Activated gamma-delta T cell (primary cell): ENCODE data around the gene KLHDC9.

Experiments
- DNase-seq: peaks from one replicate; lab custom pipeline; 2025; lab: John Stamatoyannopoulos, UW

Gene KLHDC9

DNA sequence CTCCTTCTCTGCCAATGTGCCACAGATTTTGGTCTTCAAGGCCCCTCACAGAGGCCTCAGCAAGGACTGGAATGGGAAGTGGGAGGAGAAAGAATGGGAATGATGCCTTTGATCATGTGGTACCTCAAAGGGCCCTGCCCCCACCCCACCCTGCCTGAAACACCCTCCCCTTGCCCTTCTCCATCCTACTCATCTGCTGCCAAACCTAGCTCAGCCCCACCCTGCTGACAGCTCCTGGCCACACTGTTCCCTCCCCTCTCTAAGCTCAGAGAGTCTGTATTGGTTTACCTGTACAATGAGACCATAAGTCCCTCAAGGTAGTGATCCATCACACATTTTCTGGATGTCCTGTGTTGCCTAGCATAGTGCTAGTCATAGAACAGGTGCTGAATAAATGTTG lies 21.8 kb upstream of the KLHDC9 start:
- no peak for DNase-seq

DNA sequence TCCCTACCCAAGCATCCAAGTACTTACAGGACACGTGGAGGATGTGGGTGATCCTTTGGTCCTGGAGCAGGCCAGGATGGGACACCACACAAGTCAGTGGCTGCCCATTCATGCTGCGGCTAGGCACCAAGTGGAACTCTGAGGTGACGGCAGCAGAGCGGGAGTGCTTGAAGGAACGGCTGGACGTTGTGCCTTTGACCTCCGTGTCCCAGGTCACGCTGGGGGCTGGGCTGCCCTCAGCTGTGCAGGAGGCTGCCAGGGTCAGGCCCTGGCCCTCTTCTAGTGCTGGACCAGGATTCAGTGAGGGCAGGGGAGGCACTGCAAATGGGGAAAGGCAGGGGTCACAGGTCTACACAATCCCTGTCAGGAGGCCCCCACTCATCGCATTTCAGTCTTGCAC lies 20.7 kb upstream of the KLHDC9 start:
- DNase-seq, result no peak

DNA sequence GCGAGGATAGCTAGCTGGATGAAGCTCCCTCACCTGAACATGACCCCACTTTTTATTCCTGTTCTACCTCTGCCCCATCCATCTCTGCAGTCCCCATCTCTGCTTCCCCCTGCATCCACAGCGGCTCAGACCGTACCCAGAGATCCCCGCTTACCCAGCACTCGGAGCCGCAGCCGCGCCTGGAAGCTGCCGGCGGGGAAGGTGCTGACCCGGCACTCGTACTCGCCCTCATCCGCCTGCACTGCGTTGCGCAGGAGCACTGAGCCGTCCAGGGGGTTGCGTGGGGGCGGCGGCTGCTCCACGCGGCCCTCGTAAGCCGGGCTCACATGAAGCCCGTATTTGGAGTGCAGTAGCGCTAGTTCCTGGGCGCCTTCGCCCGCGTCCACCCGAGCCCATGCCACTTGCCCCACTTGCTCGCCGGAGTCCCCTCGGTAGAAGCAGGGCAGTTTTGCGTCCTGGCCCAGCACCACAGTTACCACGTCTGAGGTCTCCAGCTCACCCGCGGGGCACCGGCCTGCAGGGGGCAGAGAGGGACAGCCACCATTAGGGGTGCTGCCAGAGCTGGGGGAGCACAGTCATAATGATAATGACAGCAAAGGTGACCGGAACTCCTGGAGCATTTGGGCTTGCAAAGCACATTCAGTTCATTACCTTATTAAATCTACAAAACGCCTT lies 18.6 kb upstream of the KLHDC9 start:
- DNase-seq, result no peak

DNA sequence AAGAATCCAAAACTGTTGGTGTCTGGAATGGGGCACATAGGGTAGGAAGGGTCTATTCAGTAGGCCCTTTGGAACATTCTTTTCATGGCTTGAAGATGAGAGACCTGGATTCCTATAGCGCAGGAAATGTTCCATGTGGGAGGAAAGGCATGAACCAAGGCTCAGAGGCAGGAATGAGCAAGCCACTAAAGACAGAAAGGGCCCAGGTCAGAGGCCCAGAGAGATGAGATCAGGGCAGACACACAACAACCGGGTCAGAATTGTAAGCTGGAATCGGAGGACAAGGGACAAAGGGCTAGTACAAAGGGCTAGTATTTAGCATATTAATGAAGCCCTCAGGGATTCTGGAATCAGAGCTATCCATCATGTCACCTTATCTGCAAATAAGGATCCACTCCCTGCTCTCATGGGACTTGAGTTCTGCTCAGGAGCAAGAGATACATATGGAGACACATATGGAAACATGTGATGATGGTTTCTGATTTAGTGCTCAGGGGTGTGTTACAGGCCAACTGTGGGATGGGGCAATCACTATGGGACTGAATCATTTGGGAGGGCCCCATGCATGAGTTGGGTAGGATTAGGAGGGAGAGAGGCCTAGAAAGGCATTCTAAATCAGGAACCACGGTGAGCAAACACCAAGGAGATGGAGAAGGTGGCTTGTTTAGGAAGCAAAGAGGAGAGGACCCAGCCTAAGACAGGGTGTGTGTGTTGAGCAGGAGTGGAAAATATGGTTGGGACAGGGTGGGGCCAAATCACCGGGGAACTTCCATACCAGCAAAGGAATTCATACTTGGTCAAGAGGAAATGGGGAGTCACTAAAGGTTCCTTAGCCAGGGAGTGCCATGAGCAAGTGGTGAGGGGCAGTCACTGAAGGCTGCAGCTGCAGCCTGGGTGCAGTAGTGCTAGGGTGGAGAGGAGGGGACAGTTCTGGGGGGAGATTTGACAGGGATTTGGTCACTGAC lies 17.4 kb upstream of the KLHDC9 start:
- no peak for DNase-seq

DNA sequence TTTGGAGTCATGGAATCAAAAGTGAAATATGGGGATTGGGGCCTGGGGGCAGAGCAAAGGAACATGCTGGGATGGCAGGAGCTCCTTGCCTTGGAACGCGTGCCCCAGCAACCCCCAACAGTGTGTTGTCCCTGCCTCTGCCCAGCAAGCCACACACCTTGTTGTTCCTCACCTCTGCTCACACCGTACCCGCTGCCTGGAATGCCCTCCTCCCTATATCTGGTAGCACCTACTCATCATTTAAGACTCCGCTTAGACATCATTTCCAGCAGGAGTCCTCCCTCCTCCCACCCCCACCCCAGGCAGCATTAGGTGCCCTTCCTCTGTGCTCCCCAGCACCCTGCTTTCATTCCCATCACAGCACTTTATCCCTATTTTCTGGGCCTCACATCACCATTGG lies 16.6 kb upstream of the KLHDC9 start:
- DNase-seq, result no peak

DNA sequence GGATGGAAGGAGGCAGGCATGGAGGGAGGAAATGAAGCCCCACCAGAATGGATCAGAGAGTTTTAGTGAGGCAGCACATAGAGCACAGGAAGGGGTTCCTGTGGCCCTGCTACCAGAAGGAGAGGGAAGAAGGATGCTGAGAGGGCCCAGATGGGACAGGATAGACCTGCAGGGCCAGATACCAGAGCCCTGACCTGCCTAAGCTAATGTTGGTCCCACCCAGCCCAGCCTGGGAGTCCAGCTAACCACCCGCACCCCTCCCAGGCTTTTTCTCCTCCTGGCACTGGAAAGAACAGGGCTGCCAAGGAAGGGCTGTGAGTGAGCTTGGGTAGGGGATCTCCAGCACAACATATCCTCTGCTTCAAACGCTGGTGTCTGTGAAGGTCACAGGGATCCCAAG lies 15.7 kb upstream of the KLHDC9 start:
- DNase-seq, result no peak

DNA sequence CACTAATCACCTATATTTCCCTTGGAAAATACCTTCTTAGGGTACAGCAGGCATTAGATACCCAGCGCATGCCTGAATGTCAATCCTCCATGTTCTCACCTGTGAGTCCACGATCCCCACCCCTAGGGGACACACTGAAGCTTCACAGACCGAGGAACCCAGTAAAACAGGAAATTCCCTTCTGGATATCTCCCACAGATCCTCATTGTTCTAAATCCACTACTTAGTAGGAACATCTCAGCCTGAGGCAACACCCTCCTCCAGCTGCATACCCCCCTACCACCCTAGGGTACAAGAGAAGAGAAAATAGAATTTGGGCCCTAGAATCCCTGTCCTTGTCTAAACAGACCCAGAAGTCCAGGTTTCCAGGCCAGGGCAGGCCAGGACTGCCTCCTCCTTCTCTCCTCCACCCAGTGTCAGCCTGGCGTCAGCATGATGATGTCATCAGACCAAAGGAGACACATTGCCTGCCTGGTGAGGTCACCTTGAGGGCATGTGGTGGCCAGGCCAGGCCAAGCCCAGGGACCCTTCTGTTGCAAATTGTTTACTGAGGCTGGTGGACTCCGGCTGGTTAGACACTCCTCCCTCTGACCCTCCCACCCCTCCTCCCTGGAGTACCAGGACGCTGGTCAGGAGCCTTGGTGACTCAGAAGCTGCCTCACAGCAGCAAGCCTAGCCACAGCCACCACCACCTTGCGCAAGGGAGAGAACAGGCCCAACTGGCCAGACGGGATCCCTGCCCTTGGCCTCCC lies 15.0 kb upstream of the KLHDC9 start:
- DNase-seq, result no peak

DNA sequence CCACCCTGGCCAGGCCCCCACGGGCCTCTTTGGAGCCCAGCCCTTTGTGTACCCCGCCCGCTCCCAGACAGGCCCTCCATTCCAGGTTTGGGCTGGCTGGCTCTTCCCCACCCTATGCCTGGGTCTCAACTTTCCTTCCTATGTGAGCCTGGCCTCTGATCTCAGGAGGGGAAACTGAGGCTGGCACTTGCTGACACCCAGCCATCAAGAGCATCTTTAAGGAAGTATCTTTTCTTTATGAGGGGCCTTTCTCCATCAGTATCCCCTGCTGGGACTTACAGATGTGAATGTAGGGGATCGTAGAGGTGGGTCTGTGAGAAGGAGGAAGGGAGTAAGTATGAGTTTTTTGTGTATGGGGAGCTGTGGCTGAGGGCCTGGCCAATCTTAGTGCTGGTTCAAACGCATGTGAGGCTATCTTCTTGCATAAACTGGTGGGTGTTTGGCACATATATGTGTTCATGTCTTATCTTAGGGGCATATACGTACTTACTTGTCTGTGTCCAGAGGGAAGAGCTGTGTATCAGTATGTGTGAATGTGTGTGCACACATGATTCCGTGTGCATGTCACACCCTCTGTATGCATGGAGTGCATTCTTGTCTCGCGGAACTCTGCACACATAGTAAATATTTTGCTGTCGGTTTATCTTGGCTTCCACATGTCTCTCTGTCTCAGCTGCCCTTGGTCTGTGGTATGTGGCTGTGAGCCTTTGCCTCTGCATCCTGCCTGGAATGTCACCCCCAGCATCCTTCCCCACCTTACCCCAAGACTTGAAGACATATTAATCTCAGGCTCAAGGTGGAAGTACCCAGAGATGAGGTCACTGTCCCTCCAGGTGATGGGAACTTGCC lies 14.2 kb upstream of the KLHDC9 start:
- no peak for DNase-seq

DNA sequence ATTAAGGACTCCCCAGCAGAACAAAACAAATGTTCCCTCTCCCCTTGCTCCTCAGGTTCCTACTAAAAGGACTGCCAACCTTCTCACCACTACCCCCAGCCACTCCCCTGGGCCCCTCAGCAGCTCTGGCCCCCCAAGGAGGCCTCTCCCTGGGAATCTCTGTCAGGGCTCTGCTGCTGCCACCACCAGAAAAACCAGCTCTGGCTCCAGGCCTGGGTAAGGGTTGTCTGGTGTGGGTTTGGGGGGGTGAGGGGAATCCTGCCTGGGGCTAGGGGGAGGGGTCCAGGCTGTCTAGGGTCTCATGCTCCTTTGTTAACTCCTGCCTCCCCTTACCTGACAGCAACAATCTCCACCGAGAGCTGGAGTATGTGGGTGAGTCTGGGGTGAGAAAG lies 13.6 kb upstream of the KLHDC9 start:
- no peak for DNase-seq

DNA sequence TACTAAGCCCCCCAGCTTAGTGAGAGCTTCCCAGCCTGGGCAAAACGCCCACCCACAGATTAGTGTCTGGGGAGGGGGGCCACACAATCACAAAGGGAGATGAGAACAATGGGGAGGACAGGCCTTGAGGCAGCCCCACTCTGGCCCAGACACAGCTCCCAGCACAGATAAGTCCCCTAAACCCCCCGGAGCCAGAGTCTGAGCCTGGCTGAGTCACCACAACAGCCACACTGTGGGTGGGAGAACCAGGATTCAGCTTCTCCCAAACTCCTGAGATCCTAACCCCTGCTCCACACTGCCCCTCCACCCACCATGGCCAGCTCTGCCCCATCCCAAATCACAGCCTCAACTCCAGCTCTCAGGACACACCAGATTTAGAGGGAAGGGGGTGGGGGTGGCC lies 13.0 kb upstream of the KLHDC9 start:
- DNase-seq, result no peak

DNA sequence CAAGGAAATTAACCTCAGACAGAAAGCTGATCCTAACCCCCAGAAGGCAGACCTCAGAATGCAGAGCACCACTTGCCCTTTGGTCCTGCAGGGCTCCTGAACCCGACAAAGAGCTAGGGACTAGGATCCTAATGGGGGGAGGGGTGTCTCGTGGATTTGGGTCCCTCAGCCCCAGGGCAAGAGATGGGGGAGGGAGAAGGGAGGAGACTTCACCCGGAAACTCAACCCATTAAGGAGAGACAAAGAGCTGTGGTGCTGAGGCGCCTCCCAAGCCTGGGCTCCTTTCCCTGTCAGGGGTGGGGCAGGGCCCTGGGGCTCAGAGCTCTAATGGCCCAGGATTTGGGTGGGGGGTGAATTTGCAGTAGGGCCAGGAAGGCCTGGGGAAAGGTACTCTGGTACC lies 11.7 kb upstream of the KLHDC9 start:
- DNase-seq, result no peak

DNA sequence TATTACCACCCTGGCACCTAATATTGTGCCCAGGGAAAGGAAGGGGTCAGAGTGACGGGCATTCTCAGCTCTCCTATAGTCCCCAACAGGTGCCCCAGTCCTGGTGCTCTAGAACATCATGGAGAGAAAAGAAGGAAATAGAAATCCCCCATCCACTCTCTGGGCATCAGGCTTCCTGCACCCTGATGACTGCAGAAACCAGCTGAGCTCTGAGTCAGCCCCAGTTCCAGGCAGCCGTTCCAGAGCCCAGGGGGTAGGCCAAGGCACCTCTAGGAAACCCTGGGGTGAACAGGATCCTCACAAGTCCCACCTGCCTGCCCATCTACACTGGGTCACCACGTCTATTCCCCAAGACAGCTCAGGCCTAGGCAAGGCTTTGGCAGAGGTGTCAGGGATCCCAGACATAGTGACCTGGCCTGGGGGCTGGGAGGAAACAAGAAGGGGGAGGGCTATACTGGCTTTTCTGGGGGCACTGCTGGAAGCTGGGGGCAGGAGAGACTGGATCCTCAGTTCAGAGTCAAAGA lies 9.5 kb upstream of the KLHDC9 start:
- DNase-seq, result no peak

DNA sequence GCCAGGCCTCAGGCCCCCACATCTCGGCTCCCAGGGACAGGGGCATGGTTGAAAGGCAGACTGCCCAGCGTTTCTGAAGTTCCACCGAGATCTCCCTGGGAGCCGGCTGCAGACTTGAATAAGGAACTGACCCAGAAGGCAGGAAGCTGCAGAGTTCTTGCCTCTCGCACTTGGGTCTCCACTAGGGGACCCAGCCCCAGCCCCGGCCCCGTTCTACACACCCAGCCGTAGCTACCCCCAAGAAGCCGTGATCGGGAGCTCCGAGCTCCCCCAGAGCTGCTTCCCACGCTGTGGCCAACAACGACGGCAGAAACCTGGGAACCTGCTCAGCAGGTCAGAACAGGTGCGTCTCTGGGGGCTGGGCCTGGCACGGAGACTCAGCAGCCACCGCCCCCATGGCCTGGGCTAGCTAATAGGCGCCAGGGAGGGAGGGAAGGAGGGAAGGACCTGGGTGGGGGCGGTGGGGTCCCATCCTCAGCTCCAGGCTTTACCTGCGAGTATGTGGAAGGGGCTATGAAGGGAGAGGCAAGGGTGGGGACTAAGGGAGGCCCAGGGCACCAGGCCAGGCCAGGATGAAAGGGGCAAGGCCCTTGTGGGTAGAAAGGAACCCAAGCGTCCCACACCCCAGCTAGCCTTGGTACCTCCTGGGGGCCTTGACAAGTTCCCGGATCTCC lies 8.8 kb upstream of the KLHDC9 start, which contains the start of gene NECTIN4:
NECTIN4 (minus strand) TSS at position 308 of the 674 bp plus-strand sequence; CDS start at position 46, 262 bp downstream.
- DNase-seq, result no peak

DNA sequence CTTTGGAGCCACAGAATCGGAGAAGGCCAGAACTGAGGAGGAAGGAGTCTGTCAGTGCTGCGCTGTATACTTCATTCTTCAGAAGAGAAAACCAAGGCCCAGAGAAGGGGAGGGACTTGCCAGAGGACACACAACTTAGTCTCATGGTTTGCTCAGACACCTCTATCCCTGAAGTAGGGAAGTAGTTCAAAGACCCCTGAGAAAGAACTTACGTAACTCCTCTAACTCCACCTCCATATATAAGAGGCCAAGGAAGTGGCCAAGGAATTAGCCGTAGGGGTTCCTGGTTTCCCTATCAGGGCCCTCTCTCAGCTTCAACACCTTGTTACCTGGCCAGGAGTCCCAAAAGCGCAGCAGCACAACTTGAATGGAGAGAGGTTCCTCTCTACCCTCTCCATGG lies 8.2 kb upstream of the KLHDC9 start:
- no peak for DNase-seq

DNA sequence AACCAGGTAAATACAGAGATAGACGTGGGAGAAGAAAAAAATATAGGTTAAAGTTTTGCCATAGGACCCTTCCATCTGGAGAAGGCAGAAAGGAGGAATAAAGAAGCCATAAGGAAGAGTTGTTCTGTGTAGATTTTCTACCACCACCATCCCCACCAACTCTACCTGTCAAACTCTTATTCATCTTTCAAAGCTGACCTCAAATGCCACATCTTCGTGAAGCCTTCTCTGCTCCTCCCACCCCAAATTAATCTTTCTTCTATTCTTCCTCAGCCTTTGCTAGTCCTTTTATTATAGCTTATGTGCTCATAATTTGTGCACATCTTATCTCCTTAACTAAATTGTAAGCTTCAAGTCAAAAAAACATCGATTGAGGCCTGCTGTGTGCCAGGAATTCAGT lies 7.5 kb upstream of the KLHDC9 start:
- no peak for DNase-seq

DNA sequence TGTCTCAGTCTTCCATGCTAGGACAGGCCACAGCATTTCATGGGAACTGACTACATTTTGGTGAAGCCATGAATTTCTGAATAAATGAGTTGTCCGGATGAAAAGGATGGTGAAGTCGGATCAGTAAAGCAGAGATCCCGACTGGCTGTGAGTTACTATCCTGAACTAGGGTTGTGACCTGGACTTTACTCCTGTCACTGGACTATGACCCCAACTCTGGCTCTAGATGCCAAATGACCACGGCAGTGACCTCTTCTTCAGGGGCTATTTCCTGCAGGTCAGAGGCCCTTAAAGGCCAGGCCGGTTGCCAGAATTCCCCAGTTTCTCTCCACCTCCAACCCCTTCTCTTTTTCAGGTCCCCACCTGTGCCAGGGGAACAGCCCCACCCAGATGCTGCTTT lies 7.1 kb upstream of the KLHDC9 start:
- no peak for DNase-seq

DNA sequence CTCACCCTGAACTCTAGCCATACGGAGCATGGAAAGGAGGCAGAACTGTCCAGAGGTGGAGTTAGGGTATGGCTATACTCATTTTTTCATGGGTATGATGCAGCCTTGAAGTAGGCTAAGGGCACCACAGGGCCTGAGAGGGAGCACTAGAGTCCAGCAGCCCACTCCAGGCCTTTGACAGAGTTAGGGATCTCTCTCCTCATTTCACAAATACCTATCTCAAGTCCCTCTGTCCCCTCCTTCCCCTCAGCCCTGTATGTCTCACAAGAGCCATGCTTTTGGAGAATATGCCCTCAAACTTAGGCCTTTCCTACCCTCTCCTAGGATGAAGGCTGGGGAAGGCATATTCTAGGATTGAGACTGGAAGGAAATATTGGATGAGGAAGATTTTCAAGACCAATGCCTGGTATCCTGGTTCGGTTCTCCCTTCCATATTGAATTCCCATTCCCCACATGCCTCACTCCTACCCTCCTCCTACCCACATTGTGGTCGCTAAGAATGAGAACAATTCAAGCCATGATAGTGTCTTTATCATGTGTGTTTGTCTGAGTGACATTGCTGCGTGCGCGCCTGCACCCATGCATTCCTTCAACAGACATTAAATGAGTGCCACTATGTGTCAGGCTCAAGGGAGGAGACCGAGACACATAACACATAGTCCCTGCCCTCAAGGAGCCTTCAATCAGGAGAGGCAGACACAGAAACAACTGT lies 6.2 kb upstream of the KLHDC9 start:
- DNase-seq, result no peak

DNA sequence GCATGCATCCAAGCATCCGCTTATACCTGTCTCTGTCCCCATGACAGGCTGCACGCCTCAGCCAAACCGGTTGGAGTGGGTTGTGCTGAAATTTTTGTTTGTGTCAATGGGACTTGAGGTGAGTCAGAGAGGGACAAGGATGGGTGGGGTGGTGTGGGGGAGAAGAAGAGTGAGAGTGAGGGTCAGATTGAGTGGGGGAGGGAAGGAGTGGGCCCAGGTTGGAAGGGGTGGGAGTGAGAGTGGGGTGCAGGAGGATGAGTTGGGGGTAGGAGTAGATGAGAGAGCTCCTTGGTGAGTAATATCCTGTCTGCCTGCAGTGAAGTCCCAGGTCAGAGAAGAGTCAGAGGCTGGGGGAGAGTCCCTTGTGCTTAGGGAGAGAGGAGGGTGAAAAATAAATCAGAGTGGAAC lies 5.5 kb upstream of the KLHDC9 start:
- DNase-seq, result no peak

DNA sequence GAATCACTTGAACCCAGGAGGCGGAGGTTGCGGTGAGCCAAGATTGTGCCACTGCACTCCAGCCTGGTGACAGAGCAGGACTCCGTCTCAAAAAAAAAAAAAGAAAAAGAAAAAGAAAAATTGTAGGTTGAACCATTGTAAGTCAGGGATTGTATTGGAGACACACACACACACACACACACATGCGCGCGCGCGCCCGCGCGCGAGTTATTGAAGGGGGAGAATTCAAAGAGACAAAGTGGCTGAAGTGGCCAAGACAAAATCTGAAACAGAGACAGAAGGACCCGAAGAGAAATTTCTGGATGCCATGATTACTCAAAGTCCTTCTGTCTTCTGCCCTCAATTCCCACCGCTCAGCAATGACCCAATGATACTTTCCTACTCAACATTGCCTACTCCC lies 3.7 kb upstream of the KLHDC9 start:
- DNase-seq, result no peak

DNA sequence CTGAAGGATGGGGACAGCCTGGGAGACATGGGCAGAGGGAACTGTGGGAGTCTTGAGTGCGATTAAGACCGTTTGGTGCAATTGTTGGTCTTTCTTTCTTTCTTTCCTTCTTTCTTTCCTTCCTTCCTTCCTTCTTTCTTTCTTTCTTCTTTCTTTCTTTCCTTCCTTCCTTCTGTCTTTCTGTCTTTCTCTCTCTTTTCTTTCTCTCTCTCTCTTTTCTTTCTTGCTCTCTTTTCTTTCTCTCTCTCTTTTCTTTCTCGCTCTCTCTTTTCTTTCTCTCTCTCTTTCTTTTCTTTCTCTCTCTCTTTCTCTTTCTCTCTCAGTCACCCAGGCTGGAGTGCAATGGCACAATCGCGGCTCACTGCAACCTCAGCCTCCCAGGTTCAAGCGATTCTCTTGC lies 2.9 kb upstream of the KLHDC9 start:
- no peak for DNase-seq
